Purkinje cell (primary cell): Measurements from ENCODE around the gene ZNF17. TPM values are rescaled to one million over a fixed set of nuclear protein-coding genes. Genes with fewer than 3 reads are reported as not detected.

Experiments used
- polyA plus RNA-seq: library from polyadenylated mRNA; unstranded; fragments of >200 nt; fragmentation: Nextera tagmentation; gene quantifications from 2 replicates; pipeline ENCODE4 v1.2.1, GENCODE V29; 2014

ZNF17 gene
- polyA plus RNA-seq, result 3.6 and 9.0 TPM in 2 replicates

DNA sequence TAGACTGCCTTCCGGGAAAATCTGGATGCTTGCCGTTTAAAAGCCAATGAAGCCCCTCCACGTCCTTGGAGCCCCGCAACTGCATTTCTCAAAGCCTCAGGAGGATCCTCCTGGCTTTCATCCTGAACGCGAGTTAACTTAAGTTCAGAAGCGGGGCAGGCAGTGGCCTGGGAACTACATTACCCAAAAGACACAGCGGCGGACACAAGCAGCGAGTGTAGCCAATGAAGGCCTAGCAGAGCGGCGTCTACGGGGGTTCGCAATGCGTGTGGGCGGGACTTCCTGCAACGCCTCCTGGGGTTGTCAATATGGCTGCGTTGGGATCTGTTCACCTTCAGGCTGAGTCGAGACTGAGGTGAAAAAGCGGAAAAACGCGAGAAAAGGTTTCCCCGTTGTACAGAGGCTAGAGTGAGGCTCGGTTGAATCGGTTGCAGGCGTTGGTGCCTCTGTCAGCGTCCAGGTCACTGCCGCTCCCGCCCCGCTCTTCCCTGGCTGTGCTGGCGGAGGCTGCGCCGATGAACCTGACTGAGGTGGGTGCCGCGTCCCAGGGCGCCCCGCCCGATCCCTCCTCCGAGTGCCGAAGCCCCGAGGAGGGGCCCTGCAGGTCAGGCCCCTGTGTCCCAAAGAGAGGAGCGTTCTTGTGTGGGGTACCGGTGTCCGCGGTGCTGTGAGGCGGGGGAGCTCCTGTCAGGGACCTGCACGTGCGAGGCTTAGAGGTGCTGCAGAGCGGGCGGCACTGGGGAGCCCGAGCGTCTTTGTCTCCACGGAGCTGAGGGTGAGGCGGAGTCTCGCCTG is at the start of gene ZNF17:
Gene ZNF17 (plus strand): TSS at position 285 of the 795 bp plus-strand sequence. CDS start 2,455 bp downstream, outside the sequence.

GRCh38 chr19:57362997-57363687 is 47.8 kb upstream of the ZNF17 start, which contains the start of the genes TRAPPC2B and ZNF547:
Gene TRAPPC2B, plus strand, starts transcription at chr19:57363551. Its CDS starts 1,283 bp downstream, at chr19:57364834.
Gene ZNF547, plus strand, starts transcription at chr19:57363551. Its CDS starts 5,005 bp downstream, at chr19:57368556.

DNA sequence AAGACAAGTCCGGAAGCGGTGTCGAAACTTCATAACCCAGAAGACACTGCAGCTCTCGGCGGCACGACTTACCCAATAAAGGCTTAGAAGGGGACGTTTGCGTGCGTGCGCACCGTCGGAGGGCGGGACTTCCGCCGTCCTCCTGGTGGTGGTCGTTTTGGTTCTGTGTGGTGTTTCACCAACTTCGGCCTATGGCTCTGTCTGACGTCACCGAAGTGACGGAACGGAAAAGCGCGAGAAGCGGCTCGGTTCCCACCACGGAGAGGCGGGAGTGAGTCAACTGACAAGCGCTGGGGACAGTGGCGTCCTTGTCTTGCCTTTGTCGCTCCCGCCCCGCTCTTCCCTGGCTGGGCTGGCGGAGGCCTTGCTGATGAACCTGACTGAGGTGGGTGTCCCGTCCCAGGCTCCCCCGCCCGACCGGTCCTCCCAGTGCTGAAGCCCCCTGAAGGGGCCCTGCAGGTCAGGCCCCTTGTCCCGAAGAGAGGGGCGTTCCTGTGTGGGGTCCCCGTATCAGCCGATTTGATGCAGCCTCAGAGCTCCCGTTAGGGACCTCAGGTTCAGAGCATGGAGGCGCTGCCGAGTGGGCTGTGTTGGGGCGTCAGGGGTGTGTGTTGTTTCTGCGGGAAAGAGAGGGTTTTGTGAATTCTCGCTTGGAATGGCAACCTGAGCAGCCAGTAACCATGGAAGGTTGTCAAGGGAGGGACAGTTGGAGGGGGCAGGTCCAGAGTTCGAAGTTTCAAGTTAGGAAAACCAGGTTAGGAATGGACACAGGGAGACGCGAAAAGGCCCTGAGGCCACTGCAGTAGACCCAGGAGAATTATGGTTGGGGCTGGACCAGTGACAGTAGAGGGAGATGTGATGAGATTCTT is 21.0 kb upstream of the ZNF17 start, which contains the start of gene ZNF548:
Gene ZNF548 (plus strand): TSS at position 125 of the 869 bp plus-strand sequence. CDS start 246 bp downstream, at position 371.

GRCh38 chr19:57435062-57435978 is 24.4 kb downstream of the ZNF17 start, which contains the start of gene ZNF749:
Gene ZNF749, plus strand, starts transcription at chr19:57435325. Its CDS starts 254 bp downstream, at chr19:57435579.

Other genes starting within 250 kb of the ZNF17 start
- gene DUXA, start 243.7 kb upstream of the ZNF17 start, polyA plus RNA-seq, result not detected in 2 replicates
- gene ZNF264, start 219.7 kb upstream of the ZNF17 start, polyA plus RNA-seq, result 1.1 and 1.4 TPM in 2 replicates
- 1.0 and 7.8 TPM in 2 replicates for gene AURKC, start 180.1 kb upstream of the ZNF17 start, polyA plus RNA-seq
- 1.0 and 2.1 TPM in 2 replicates for gene ZNF805, start 170.5 kb upstream of the ZNF17 start, polyA plus RNA-seq
- 6.3 and 9.1 TPM in 2 replicates for gene ZNF460, start 130.7 kb upstream of the ZNF17 start, polyA plus RNA-seq
- gene ZNF543, start 90.7 kb upstream of the ZNF17 start, polyA plus RNA-seq, result 1.0 and 1.2 TPM in 2 replicates
- 1.7 and 3.0 TPM in 2 replicates for gene ZNF304, start 59.9 kb upstream of the ZNF17 start, polyA plus RNA-seq
- gene TRAPPC2B, start 47.6 kb upstream of the ZNF17 start, polyA plus RNA-seq, result 115 and 174 TPM in 2 replicates
- 7.0 and 8.8 TPM in 2 replicates for gene ZNF547, start 47.6 kb upstream of the ZNF17 start, polyA plus RNA-seq
- gene ZNF548, start 21.3 kb upstream of the ZNF17 start, polyA plus RNA-seq, result 0.88 and 1.4 TPM in 2 replicates
- 6.2 and 14.8 TPM in 2 replicates for gene ZNF749, start 24.2 kb downstream of the ZNF17 start, polyA plus RNA-seq
- 1.3 and 2.1 TPM in 2 replicates for gene VN1R1, start 46.0 kb downstream of the ZNF17 start, polyA plus RNA-seq
- gene ZNF772, start 66.4 kb downstream of the ZNF17 start, polyA plus RNA-seq, result 3.0 and 6.0 TPM in 2 replicates
- 2.4 and 7.4 TPM in 2 replicates for gene ZNF419, start 76.6 kb downstream of the ZNF17 start, polyA plus RNA-seq
- gene ZNF773, start 88.8 kb downstream of the ZNF17 start, polyA plus RNA-seq, result 1.4 and 4.0 TPM in 2 replicates
- gene ZNF549, start 116.2 kb downstream of the ZNF17 start, polyA plus RNA-seq, result 2.5 and 3.0 TPM in 2 replicates
- gene ZNF550, start 148.7 kb downstream of the ZNF17 start, polyA plus RNA-seq, result 3.2 and 4.0 TPM in 2 replicates
- gene ZNF416, start 167.8 kb downstream of the ZNF17 start, polyA plus RNA-seq, result 0.74 and 1.5 TPM in 2 replicates
- 2.0 and 2.3 TPM in 2 replicates for gene ZIK1, start 173.0 kb downstream of the ZNF17 start, polyA plus RNA-seq
- 5.2 and 5.9 TPM in 2 replicates for gene ZNF530, start 188.7 kb downstream of the ZNF17 start, polyA plus RNA-seq
- 5.3 and 6.1 TPM in 2 replicates for gene ZNF134, start 203.1 kb downstream of the ZNF17 start, polyA plus RNA-seq
- gene ZNF211, start 222.0 kb downstream of the ZNF17 start, polyA plus RNA-seq, result 2.0 and 4.7 TPM in 2 replicates